H1 (cell line): ENCODE data around the gene CPA3. TPM values are rescaled to one million over a fixed set of nuclear protein-coding genes. Genes with fewer than 3 reads are reported as not detected.

ENCODE experiments used
- CTCF ChIA-PET: fragments of 300-600 bp; sonication (Branson Sonifier 250); formaldehyde crosslinking; loops from one replicate; lab custom pipeline; 2021; ENCODE audit not compliant: partially characterized antibody; lab: Charles Lee
- POLR2A ChIA-PET: fragments of 300-600 bp; sonication (Branson Sonifier 250); formaldehyde crosslinking; loops from one replicate; lab custom pipeline; 2021; ENCODE audit warnings: inconsistent platforms; ENCODE audit not compliant: partially characterized antibody; lab: Charles Lee
- DNase-seq, 2 experiments: peaks; one replicate each; pipeline versions ENCODE4 v3.0.0 to v3.0.0-alpha.2; 2010 to 2022; ENCODE audit warnings: low spot score in 2 of 2, low read depth in 1 of 2, mixed read lengths in 1 of 2
- FAIRE-seq: peaks from 2 replicates; lab custom pipeline; 2011; peaks lifted over from hg19 to GRCh38; lab: Jason Lieb, UNC
- H2AFZ ChIP-seq: 2 replicates; pipeline ENCODE4 v1.8.1; 2012; ENCODE audit warnings: low read length, inconsistent platforms
- H2AK5ac ChIP-seq: 2 replicates; pipeline ENCODE4 v1.6.1; 2013; ENCODE audit warnings: low read depth, low read length
- H2BK120ac ChIP-seq: replicated peaks from 2 replicates; pipeline ENCODE3; 2013; ENCODE audit warnings: low read depth, low read length, inconsistent platforms
- H2BK12ac ChIP-seq: 2 replicates; pipeline ENCODE4 v1.6.1; 2013; ENCODE audit warnings: low read depth, low read length
- H2BK15ac ChIP-seq: 2 replicates; pipeline ENCODE4 v1.6.1; 2013; ENCODE audit warnings: low read length
- H2BK20ac ChIP-seq: 2 replicates; pipeline ENCODE4 v1.6.1; 2013; ENCODE audit warnings: low read length
- H2BK5ac ChIP-seq: 2 replicates; pipeline ENCODE4 v1.6.1; 2013; ENCODE audit warnings: low read depth, low read length
- H3K14ac ChIP-seq: 2 replicates; pipeline ENCODE4 v1.6.1; 2013; ENCODE audit warnings: inconsistent platforms; ENCODE audit not compliant: insufficient read length
- H3K18ac ChIP-seq: 2 replicates; pipeline ENCODE4 v1.6.1; 2013; ENCODE audit warnings: low read length; ENCODE audit errors: extremely low read depth
- H3K23ac ChIP-seq: 2 replicates; pipeline ENCODE4 v1.6.1; 2013; ENCODE audit warnings: inconsistent platforms; ENCODE audit not compliant: insufficient read length
- H3K23me2 ChIP-seq: 2 replicates; pipeline ENCODE4 v1.6.1; 2013; ENCODE audit warnings: low read depth, low read length
- H3K27ac ChIP-seq: 2 replicates; pipeline ENCODE4 v1.6.1; 2011; ENCODE audit warnings: low read depth, low read length, inconsistent platforms
- H3K27me3 ChIP-seq, 4 experiments: replicated peaks in 1 of 4; 1 replicate in 1 of 4; 2 replicates in 3 of 4; pipeline versions ENCODE4 v1.6.1 to v1.8.1; 2011 to 2013; ENCODE audit warnings: low read length in 3 of 4, mild to moderate bottlenecking in 3 of 4, inconsistent platforms in 2 of 4, mixed read lengths in 2 of 4, moderate library complexity in 1 of 4; ENCODE audit not compliant: control insufficient read depth in 3 of 4, insufficient read depth in 3 of 4; ENCODE audit errors: extremely low read depth in 1 of 4
- H3K36me3 ChIP-seq, 4 experiments: 2 replicates each; pipeline versions ENCODE4 v1.6.1 to v1.8.1; 2011 to 2013; ENCODE audit warnings: mild to moderate bottlenecking in 4 of 4, low read length in 3 of 4, moderate library complexity in 2 of 4, control low read depth in 1 of 4, inconsistent platforms in 1 of 4; ENCODE audit not compliant: insufficient read depth in 4 of 4, control insufficient read depth in 2 of 4
- H3K4ac ChIP-seq: replicated peaks from 2 replicates; pipeline ENCODE3; 2013; ENCODE audit warnings: low read length, low read depth, mixed read lengths, inconsistent platforms; ENCODE audit not compliant: insufficient read length
- H3K4me1 ChIP-seq, 4 experiments: replicated peaks in 1 of 4; 1 replicate in 1 of 4; 2 replicates in 3 of 4; pipeline versions ENCODE4 v1.6.1 to v1.8.1; 2011 to 2013; ENCODE audit warnings: low read length in 3 of 4, inconsistent platforms in 2 of 4, mixed read lengths in 1 of 4; ENCODE audit not compliant: insufficient read depth in 4 of 4, control insufficient read depth in 3 of 4
- H3K4me2 ChIP-seq, 2 experiments: 2 replicates each; pipeline versions ENCODE4 v1.6.1 to v1.8.1; 2011 to 2013; ENCODE audit warnings: low read depth in 2 of 2, low read length in 2 of 2, control low read depth in 1 of 2, inconsistent platforms in 1 of 2, mild to moderate bottlenecking in 1 of 2; ENCODE audit not compliant: insufficient read depth in 1 of 2
- H3K4me3 ChIP-seq, 4 experiments: fragments of 200-600, 300-600 bp in 1 of 4; sonication (generic), shearing (Covaris generic), sonication (Bioruptor Twin) in 1 of 4; 2 replicates each; pipeline versions ENCODE4 v1.5.1 to v1.8.1; 2011 to 2016; ENCODE audit warnings: low read length in 4 of 4, low read depth in 3 of 4, control low read depth in 2 of 4, inconsistent platforms in 2 of 4, mild to moderate bottlenecking in 2 of 4, mixed read lengths in 1 of 4, moderate library complexity in 1 of 4; ENCODE audit not compliant: insufficient read depth in 2 of 4; ENCODE audit errors: extremely low read depth in 1 of 4
- H3K56ac ChIP-seq: replicated peaks from 2 replicates; pipeline ENCODE3; 2013; ENCODE audit warnings: low read depth, mild to moderate bottlenecking, mixed read lengths, low read length, inconsistent platforms; ENCODE audit not compliant: insufficient read length
- H3K79me1 ChIP-seq: 2 replicates; pipeline ENCODE4 v1.6.1; 2013; ENCODE audit warnings: low read depth, low read length, control low read depth
- H3K79me2 ChIP-seq, 2 experiments: 2 replicates each; pipeline versions ENCODE4 v1.6.1 to v1.8.1; 2012 to 2013; ENCODE audit warnings: low read length in 2 of 2, mild to moderate bottlenecking in 2 of 2, inconsistent platforms in 1 of 2; ENCODE audit not compliant: insufficient read depth in 2 of 2, control insufficient read depth in 1 of 2
- H3K9ac ChIP-seq, 4 experiments: replicated peaks in 1 of 4; 1 replicate in 1 of 4; 2 replicates in 3 of 4; pipeline versions ENCODE4 v1.6.1 to v1.8.1; 2011 to 2013; ENCODE audit warnings: low read depth in 3 of 4, low read length in 3 of 4, control low read depth in 2 of 4, mild to moderate bottlenecking in 2 of 4, moderate library complexity in 2 of 4, inconsistent platforms in 1 of 4; ENCODE audit errors: extremely low read depth in 1 of 4
- H3K9me3 ChIP-seq, 2 experiments: 2 replicates each; pipeline versions ENCODE4 v1.6.1 to v1.8.1; 2012 to 2013; ENCODE audit warnings: mild to moderate bottlenecking in 2 of 2, moderate library complexity in 2 of 2, control low read depth in 1 of 2, inconsistent platforms in 1 of 2, low read depth in 1 of 2, low read length in 1 of 2, mixed read lengths in 1 of 2; ENCODE audit not compliant: insufficient read depth in 2 of 2
- H4K20me1 ChIP-seq, 2 experiments: replicated peaks in 1 of 2; 2 replicates each; pipeline versions ENCODE3 to v1.8.1; 2011 to 2013; ENCODE audit warnings: inconsistent platforms in 2 of 2, low read length in 2 of 2, mild to moderate bottlenecking in 1 of 2; ENCODE audit not compliant: insufficient read depth in 2 of 2, control insufficient read depth in 1 of 2
- H4K5ac ChIP-seq: 2 replicates; pipeline ENCODE4 v1.6.1; 2013; ENCODE audit warnings: low read length, low read depth, mixed read lengths, inconsistent platforms; ENCODE audit not compliant: insufficient read length
- H4K8ac ChIP-seq: 2 replicates; pipeline ENCODE4 v1.8.0; 2013; ENCODE audit warnings: mild to moderate bottlenecking, moderate library complexity, low read length, inconsistent platforms; ENCODE audit not compliant: insufficient read depth; ENCODE audit errors: extremely low read depth
- H4K91ac ChIP-seq: replicated peaks from 2 replicates; pipeline ENCODE3; 2013; ENCODE audit warnings: low read length, mixed read lengths, inconsistent platforms; ENCODE audit not compliant: insufficient read length
- BRCA1 ChIP-seq: IDR thresholded peaks from 2 replicates; pipeline ENCODE4 v1.6.1; 2012; ENCODE audit warnings: low read depth, low read length, improper control_type of control experiment
- CBX8 ChIP-seq: fragments of 300-800, 300-1000 bp; sonication (generic); IDR thresholded peaks from 2 replicates; pipeline ENCODE4 v1.7.1; 2016; ENCODE audit warnings: low read depth, low read length, borderline replicate concordance
- JUND ChIP-seq: IDR thresholded peaks from 2 replicates; pipeline ENCODE4 v1.6.1; 2011; ENCODE audit warnings: mild to moderate bottlenecking, improper control_type of control experiment, low read length
- KDM4A ChIP-seq: IDR thresholded peaks from one replicate; pipeline ENCODE4 v1.7.1; 2012; ENCODE audit warnings: low read depth, mild to moderate bottlenecking, moderate library complexity, low read length, inconsistent platforms; ENCODE audit not compliant: severe bottlenecking
- NRF1 ChIP-seq: IDR thresholded peaks from 2 replicates; pipeline ENCODE4 v1.6.1; 2011; ENCODE audit warnings: mild to moderate bottlenecking, low read depth, low read length, improper control_type of control experiment
- WGBS, 2 experiments: shearing (Covaris generic) in 1 of 2; methylation state at CpG; one replicate each; pipeline versions ENCODE4 v1.1.6 to v1.1.7; 2013 to 2015; ENCODE audit warnings: low lambda C conversion rate in 2 of 2, mixed read lengths in 2 of 2, inconsistent platforms in 1 of 2, low coverage in 1 of 2, missing lambda C conversion rate in 1 of 2; ENCODE audit not compliant: insufficient replicate concordance in 2 of 2, insufficient coverage in 1 of 2, insufficient read length in 1 of 2; ENCODE audit errors: extremely low coverage in 1 of 2, missing lambda C conversion rate in 1 of 2; 5-methylcytosine and 5-hydroxymethylcytosine counted together
- polyA plus RNA-seq, 7 experiments: library from polyadenylated mRNA; depleted of rRNA in 3 of 7; stranded (reverse) in 5 of 7; unstranded in 2 of 7; fragments of >200 nt in 5 of 7; fragments of 200-250 nt in 2 of 7; gene quantifications; 1 replicate in 5 of 7; 2 replicates in 1 of 7; 4 replicates in 1 of 7; pipeline versions ENCODE4 v1.2.1 to v1.2.3, GENCODE V29; 2011 to 2013; ENCODE audit warnings: missing spikeins in 2 of 7, mixed read lengths in 2 of 7
- total RNA-seq: library from RNA; stranded (reverse); fragmentation: NEBNext Ultra II Directional; extraction: Animal tissue kit (Norgen Biotek cat#: 25700); gene quantifications from 2 replicates; pipeline ENCODE4 v1.2.1, GENCODE V29; 2021

The CPA3 gene
- total and polyA plus RNA-seq, 2 of the 8 experiments (the other 6 are each of a cell fraction or from before 2014, with no cell fraction given) = not detected

DNA sequence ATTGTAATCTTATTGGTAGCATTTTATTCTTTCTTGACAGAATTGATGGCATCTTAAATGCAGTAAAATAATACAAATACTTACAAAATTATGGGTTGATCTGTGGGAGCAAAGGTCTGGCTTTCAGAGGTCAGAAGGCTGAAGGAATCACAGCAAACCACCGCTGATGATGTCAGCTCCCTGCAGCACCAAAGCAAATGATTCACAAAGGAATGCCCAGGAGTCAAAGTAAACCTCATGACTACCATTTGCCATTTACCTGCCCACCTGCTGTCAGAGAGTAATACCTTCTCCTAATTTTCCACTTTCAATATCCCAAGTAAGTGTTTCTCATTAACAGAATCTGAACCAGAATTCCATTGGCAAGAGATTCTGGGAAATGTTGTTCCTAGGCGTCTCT, 46.1 kb downstream of the CPA3 start:
- Histone ChIP-seq H4K20me1 (no peaks in the 10 kb centered on the region), H3K56ac (no peak overlapping the region), H3K79me1 (no peaks in the 10 kb centered on the region), H3K18ac (no peak overlapping the region), H3K9ac (no peak overlapping the region), H2BK20ac (no peak overlapping the region), H3K4ac (no peak overlapping the region), H3K27ac (no peak overlapping the region), H2AK5ac (no peak overlapping the region), H3K9me3 (no peaks in the 10 kb centered on the region), H3K79me2 (no peaks in the 10 kb centered on the region), H3K23me2 (no peaks in the 10 kb centered on the region), H3K4me1 (no peaks in the 10 kb centered on the region), H3K23ac (no peak overlapping the region), H4K91ac (no peak overlapping the region), H4K5ac (no peak overlapping the region), H3K4me2 (no peak overlapping the region), H3K14ac (no peak overlapping the region), H2AFZ (peak overlapping the region; percentile 68; the same call in 1 of the 2 replicates), H2BK120ac (no peak overlapping the region), H2BK12ac (no peak overlapping the region), H3K27me3 (no peaks in the 10 kb centered on the region), H2BK15ac (no peak overlapping the region), H2BK5ac (no peak overlapping the region), H3K4me3 (no peak overlapping the region), H3K36me3 (no peaks in the 10 kb centered on the region), H4K8ac (no peak overlapping the region)
- CTCF ChIA-PET = interaction anchor here (1.2 to 1.7 kb wide), 5 partner anchors 21 to 51 kb away, joined by 3 to 5 read pairs (median 3); no protein-coding TSS in a partner anchor
- no peak for DNase-seq
- no peak for FAIRE-seq
- 65% methylated on average over 2 of the region's 2 CpGs; no CpG with 5 or more reads in 1 of the 2 experiments for whole genome bisulfite sequencing, 2 experiments
- TF ChIP-seq BRCA1 (no peak), JUND (peak; percentile 48; the same call in 1 of the 2 replicates), KDM4A (no peak), CBX8 (no peak), NRF1 (no peak)
- POLR2A ChIA-PET = no interaction called here
